AG04449 (cell line): Measurements from ENCODE around the gene CCDC194.
"Not testable (repeated sequence)": the region's sequence is repeated elsewhere in the genome, so short reads cannot be mapped to it uniquely, and the experiment has no call there.

Experiments used
- CTCF ChIA-PET: fragments of 350-600 bp; formaldehyde crosslinking; extraction: SDS; loops from one replicate; lab custom pipeline; 2021; ENCODE audit warnings: antibody characterized with exemption; lab: Yijun Ruan, JAX
- POLR2A ChIA-PET: fragments of 400-600, 350-600 bp; formaldehyde crosslinking; extraction: SDS; loops from one replicate; lab custom pipeline; 2020; ENCODE audit warnings: antibody characterized with exemption, inconsistent platforms; lab: Yijun Ruan, JAX
- DNase-seq: peaks from one replicate; pipeline ENCODE4 v3.0.0-alpha.2; 2010; ENCODE audit warnings: low read depth, low spot score
- H3K4me3 ChIP-seq: 2 replicates; pipeline ENCODE4 v1.5.1; 2011; ENCODE audit warnings: low read depth, mild to moderate bottlenecking, control low read depth, low read length
- TF ChIP-seq, protein P1 (sequence below): IDR thresholded peaks from one replicate; pipeline ENCODE4 v1.5.1; 2011; ENCODE audit warnings: mild to moderate bottlenecking, moderate library complexity, low read length, control low read depth, inconsistent platforms; ENCODE audit not compliant: insufficient read depth; ENCODE audit errors: missing control alignments

CCDC194 gene

DNA sequence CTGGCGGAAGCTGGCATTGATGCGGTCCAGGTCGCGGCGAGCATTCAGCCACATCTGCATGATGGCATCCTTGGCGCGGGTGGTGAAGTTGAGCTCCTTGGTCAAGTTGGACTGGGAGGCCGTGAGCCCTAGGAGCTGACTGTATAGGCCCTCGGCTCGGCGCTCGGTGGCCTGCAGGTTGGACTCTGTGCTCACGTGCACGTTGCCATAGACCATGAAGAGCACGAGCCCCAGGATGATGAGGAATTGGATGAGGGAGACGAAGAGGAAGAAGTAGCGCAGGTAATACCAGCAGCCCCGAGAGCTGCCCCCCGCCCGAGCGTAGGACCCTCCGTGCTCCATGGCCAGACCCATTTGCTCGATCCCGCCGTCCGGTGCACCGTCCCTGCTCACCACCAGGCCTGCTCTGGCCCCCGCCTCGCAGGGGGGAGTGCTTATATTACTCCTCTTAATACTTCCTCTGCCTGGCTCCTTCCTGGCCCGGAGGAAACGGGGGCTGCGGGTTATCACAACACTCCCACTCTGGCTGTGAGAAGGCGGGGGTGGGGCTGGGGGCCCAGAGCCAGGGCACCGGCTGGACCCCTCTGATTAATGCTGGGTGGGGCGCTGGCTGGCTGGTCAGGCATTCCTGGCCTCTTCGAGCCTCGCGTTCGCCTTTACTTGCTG is 16.9 kb downstream of the CCDC194 start, which contains the start of gene PLVAP:
Gene PLVAP, minus strand, starts transcription at position 408 of the 666 bp plus-strand sequence. Its CDS starts 54 bp downstream, at position 354.
- ChIA-PET CTCF (interaction anchor here (1.4 to 11.1 kb wide), 2 partner anchors 11 to 21 kb away, joined by 3 to 95 read pairs; no protein-coding TSS in a partner anchor), POLR2A (no interaction called here)
- TF ChIP-seq, protein P1, sequence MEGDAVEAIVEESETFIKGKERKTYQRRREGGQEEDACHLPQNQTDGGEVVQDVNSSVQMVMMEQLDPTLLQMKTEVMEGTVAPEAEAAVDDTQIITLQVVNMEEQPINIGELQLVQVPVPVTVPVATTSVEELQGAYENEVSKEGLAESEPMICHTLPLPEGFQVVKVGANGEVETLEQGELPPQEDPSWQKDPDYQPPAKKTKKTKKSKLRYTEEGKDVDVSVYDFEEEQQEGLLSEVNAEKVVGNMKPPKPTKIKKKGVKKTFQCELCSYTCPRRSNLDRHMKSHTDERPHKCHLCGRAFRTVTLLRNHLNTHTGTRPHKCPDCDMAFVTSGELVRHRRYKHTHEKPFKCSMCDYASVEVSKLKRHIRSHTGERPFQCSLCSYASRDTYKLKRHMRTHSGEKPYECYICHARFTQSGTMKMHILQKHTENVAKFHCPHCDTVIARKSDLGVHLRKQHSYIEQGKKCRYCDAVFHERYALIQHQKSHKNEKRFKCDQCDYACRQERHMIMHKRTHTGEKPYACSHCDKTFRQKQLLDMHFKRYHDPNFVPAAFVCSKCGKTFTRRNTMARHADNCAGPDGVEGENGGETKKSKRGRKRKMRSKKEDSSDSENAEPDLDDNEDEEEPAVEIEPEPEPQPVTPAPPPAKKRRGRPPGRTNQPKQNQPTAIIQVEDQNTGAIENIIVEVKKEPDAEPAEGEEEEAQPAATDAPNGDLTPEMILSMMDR: no peak
- DNase-seq: no peak
- no peak within 1 kb of the TSS for H3K4me3 ChIP-seq

DNA sequence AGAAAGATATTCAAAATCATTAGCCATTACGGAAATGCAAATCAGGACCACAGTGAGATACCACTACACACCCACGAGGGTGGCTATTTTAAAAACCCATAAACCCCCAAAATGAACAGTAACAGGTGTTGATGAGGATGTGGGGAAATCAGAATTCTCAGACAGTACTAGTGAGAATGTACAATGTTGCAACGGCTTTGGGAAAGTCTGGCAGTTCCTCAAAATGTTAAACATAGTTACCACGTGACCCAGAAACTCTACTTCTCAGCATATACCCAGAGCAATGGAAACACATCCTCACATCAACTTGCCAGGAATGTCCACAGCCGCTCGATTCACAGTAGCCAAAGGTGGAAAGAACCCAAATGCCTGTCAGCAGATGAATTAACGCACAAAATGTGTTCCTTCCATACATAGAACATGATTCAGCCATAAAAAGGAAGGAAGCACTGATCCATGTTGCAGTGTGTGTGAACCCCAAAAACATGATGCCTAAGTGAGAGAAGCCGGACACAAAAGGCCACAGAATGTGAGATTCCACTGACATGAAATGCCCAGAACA is 23.9 kb downstream of the CCDC194 start:
- no peak overlapping the region for H3K4me3 ChIP-seq
- CTCF ChIA-PET: no interaction called here
- TF ChIP-seq, protein P1: no peak
- DNase-seq: no peak
- POLR2A ChIA-PET: no interaction called here

DNA sequence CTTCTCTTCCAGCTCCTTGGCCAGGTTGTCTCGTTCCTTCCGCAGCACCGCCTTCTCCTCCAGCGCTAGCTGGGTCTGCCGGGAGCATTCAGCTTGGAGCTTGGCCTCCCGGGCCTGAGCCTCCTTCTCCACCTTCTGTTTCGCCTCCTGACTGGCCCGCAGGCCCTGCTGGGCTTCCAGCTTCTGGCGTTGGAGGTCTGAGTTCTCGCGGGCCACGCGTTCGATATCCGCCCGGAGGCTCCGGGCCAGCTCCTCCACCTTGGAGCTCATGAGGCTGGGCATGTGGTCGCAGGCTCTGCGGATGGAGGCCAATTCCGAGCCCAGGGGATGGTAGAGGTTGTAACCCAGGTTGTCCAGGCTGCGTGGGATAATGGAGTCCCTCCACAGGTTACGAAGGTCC is 28.6 kb downstream of the CCDC194 start:
- H3K4me3 ChIP-seq: no peak overlapping the region
- ChIA-PET POLR2A (no interaction called here), CTCF (interaction anchor here (0.6 to 4.0 kb wide), 6 partner anchors 8 to 82 kb away, joined by 3 to 39 read pairs (median 4); no protein-coding TSS in a partner anchor)

DNA sequence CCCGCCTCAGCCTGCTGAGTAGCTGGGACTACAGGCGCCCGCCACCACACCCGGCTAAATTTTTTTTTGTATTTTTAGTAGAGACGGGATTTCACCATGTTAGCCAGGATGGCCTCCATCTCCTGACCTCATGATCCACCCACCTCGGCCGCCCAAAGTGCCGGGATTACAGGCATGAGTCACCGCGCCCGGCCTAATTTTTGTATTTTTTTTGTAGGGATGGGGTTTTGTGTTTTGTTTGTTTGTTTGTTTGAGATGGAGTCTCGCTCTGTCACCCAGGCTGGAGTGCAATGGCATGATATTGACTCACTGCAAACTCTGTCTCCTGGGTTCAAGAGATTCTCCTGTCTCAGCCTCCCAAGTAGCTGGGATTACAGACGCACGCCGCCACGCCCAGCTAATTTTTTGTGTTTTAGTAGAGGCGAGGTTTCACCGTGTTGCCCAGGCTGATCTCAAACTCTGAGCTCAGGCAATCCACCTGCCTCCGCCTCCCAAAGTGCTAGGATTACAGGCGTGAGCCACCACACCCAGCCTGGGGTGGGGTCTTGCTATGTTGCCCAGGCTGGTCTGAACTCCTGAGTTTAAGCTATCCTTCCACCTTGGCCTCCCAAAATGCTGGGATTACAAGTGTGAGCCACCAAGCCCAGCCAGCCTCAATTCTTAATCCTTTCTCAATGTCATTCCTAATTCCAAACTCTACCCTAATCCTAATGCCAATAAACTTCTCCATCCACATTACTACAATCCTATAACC is 30.0 kb downstream of the CCDC194 start:
- H3K4me3 ChIP-seq, DNase-seq, POLR2A ChIA-PET: not testable (repeated sequence)
- CTCF ChIA-PET: interaction anchor here (1.3 to 4.0 kb wide), 2 partner anchors 21 to 81 kb away, joined by 3 to 39 read pairs; no protein-coding TSS in a partner anchor

More for the DNA sequence above, 28.6 kb downstream of the CCDC194 start:
- TF ChIP-seq, protein P1: no peak
- DNase-seq: no peak

DNA sequence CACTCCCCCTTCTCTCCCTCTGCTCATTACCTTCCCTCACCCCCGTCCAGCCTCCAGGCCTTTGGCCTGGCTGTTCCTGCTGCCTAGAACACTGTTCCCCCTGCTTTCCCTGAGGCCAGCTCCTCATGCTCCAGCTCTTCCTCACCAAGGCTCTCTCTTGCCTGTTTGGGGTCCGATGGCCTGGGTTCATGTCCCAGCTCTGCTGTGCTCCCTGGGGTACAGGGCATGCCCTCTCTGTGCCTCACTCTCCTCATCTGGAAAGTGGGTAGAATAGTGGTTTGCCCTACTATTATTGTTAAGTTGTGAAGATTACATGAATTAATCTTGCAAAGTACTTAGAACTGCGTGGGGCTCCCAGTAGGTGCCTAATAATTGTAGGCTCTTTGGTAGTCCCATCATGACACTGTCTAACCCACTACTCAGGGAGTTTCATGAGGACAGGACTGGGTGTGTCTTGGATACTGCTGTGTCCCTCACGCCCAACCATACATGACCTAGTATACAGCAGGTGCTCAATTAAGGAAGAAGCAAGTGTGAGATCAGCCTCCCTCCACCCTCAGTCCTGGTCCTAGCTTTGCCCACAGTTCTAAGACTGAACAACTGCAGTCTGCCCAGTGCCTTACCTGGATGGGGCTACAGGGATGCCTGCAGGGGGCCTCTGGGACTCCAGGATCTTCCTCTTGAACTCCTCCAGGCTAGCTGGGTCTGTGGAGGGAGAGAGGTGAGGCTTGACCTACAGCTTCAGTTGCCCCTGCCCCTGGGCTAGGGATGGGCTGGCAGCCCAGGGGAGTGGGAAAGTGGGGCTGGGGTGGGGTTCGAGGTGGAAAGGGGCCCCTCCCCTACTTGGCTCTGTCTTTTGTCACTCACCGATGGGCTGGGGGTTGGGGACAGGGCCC is 33.8 kb downstream of the CCDC194 start:
- no peak for DNase-seq
- CTCF ChIA-PET: interaction anchor here (1.2 to 1.9 kb wide), 2 partner anchors 13 to 21 kb away, joined by 4 to 6 read pairs; no protein-coding TSS in a partner anchor
- POLR2A ChIA-PET: no interaction called here
- TF ChIP-seq, protein P1: no peak
- H3K4me3 ChIP-seq: no peak overlapping the region

DNA sequence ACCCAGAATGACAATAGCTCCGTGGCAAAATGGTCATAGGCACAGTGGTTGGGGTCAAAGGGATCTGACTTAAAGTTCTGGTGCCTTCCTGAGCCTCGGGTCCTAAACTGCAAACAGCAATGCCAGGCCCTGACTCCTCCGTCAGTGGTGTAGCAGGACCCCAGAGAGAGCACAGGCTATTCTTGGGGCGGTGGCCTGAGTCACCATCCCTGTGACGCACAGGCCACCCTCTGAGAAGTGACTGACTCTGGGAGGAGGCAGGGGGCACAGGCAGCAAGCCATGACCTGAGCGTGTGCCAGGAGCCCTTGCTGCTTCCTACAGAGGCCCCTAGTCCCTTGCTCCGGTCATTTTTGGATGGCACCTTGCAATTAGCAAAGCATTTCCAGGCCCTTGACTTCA is 35.6 kb downstream of the CCDC194 start:
- CTCF ChIA-PET: interaction anchor here (1.1 to 1.9 kb wide), 2 partner anchors 11 to 28 kb away, joined by 5 to 6 read pairs; no protein-coding TSS in a partner anchor
- POLR2A ChIA-PET: no interaction called here
- TF ChIP-seq, protein P1: no peak
- DNase-seq: no peak
- H3K4me3 ChIP-seq: no peak overlapping the region
